Liver (tissue), 3 donors: ENCODE results near the gene CYB5A.
A peak's percentile ranks its signal among the peaks of the same experiment; 100 is the strongest.

Experiments
- CTCF ChIP-seq: fragments of 150-350 bp; IDR thresholded peaks from 2 replicates; pipeline ENCODE4 v1.5.1; 2017; ENCODE audit warnings: improper control_type of control experiment, low read depth, low read length; ENCODE audit not compliant: missing input control
- FOXA1 ChIP-seq: IDR thresholded peaks from 2 replicates; pipeline ENCODE4 v1.6.1; 2016; ENCODE audit warnings: antibody characterized with exemption
- GABPA ChIP-seq, 2 donors: IDR thresholded peaks in 1 of 2; conservative IDR thresholded peaks in 1 of 2; 2 replicates each; pipeline ENCODE4 v1.6.1; 2016; ENCODE audit warnings: antibody characterized with exemption in 2 of 2, mild to moderate bottlenecking in 1 of 2, moderate library complexity in 1 of 2
- JUND ChIP-seq, 2 donors: IDR thresholded peaks; 2 replicates each; pipeline ENCODE4 v1.6.1; 2016; ENCODE audit warnings: antibody characterized with exemption in 2 of 2
- YY1 ChIP-seq: IDR thresholded peaks from 2 replicates; pipeline ENCODE4 v1.6.1; 2016; ENCODE audit warnings: antibody characterized with exemption, mild to moderate bottlenecking
- donor health status: healthy.
- donor health status: healthy.

GRCh38 chr18:74230922-74231714 lies 60.6 kb downstream of the CYB5A start:
- TF ChIP-seq CTCF, result peak; percentile 10
- TF ChIP-seq FOXA1, result peak; percentile 53
- TF ChIP-seq JUND (IDR thresholded peaks at IDR 0.05), result peak; percentile 62 to 82
- peak; percentile 73 for TF ChIP-seq YY1
- peak in 1 of 2 donors; percentile 14 for TF ChIP-seq GABPA (IDR thresholded peaks at IDR 0.05 in 1 of 2, conservative IDR thresholded peaks at IDR 0.05 in 1 of 2)
